Colonic mucosa (tissue), 4 donors: Measurements from ENCODE around the gene PDZD2. TPM values are rescaled to one million over a fixed set of nuclear protein-coding genes. Genes with fewer than 3 reads are reported as not detected.

Experiments
- DNase-seq: peaks from one replicate; pipeline ENCODE4 v3.0.0-alpha.2; 2020
- H3K27ac ChIP-seq: fragments of 200-600 bp; one replicate; pipeline ENCODE4 v1.8.0; 2021
- H3K27me3 ChIP-seq: fragments of 200-600 bp; one replicate; pipeline ENCODE4 v1.8.0; 2021
- H3K36me3 ChIP-seq: fragments of 200-600 bp; one replicate; pipeline ENCODE4 v1.8.0; 2021
- H3K4me1 ChIP-seq: fragments of 200-600 bp; one replicate; pipeline ENCODE4 v1.8.0; 2021; ENCODE audit warnings: mild to moderate bottlenecking
- H3K4me3 ChIP-seq: fragments of 200-600 bp; one replicate; pipeline ENCODE4 v1.8.0; 2021
- H3K9ac ChIP-seq, 2 donors: one replicate each; pipeline ENCODE4 v1.7.0; 2013; ENCODE audit warnings: control low read depth in 2 of 2, low read depth in 2 of 2, low read length in 2 of 2
- H3K9me3 ChIP-seq: fragments of 200-600 bp; one replicate; pipeline ENCODE4 v1.8.0; 2021
- intact Hi-C: fragments of 100-400 bp; cut with DNase I; formaldehyde crosslinking; loops from one replicate; pipeline ENCODE4 v1.14.1; 2022
- total RNA-seq, 2 donors: library from RNA; stranded (reverse); fragmentation: NEBNext Ultra II Directional in 1 of 2; extraction: Animal tissue kit (Norgen Biotek cat#: 25700) in 1 of 2; gene quantifications; one replicate each; pipeline ENCODE4 v1.2.1, GENCODE V29; 2021
- TF ChIP-seq, protein P1 (sequence below): fragments of 200-600 bp; IDR thresholded peaks from one replicate; pipeline ENCODE4 v1.8.0; 2022; ENCODE audit warnings: antibody characterized with exemption, mild to moderate bottlenecking
- donor health status: healthy.
- donor health status: DM: no; HTN: no; CAD: no.
- donor health status: DM: no; HTN: no; CAD: no.

PDZD2 gene
- total RNA-seq, 2 donors from 2014 or later: 1.8 to 2.3 TPM

DNA sequence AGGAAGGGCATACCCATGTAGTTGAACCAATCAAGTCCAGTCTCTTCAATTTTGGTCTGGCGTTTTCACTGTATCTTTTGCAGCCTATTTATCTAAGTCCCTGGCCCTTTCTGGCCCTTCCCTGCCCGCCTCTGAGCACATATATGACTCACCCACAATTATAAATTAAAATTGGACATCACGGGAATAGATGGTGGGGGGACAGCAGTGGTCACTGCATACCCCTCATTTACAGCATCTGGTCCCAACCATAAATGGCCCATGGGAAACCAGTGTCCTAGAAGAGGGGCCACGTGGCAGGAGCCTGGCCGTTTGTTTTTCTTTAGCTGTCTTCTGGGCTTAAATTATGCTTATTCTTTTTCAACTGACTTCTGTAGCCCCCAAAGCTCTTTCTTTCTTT, 69.2 kb downstream of the PDZD2 start:
- no peaks in the 10 kb centered on the region for H3K36me3 ChIP-seq
- H3K9ac ChIP-seq: no peak overlapping the region
- intact Hi-C loops: no loop called here
- H3K27me3 ChIP-seq: no peaks in the 10 kb centered on the region
- H3K4me1 ChIP-seq: no peaks in the 10 kb centered on the region
- no peak overlapping the region for H3K4me3 ChIP-seq
- DNase-seq: no peak
- TF ChIP-seq, protein P1, sequence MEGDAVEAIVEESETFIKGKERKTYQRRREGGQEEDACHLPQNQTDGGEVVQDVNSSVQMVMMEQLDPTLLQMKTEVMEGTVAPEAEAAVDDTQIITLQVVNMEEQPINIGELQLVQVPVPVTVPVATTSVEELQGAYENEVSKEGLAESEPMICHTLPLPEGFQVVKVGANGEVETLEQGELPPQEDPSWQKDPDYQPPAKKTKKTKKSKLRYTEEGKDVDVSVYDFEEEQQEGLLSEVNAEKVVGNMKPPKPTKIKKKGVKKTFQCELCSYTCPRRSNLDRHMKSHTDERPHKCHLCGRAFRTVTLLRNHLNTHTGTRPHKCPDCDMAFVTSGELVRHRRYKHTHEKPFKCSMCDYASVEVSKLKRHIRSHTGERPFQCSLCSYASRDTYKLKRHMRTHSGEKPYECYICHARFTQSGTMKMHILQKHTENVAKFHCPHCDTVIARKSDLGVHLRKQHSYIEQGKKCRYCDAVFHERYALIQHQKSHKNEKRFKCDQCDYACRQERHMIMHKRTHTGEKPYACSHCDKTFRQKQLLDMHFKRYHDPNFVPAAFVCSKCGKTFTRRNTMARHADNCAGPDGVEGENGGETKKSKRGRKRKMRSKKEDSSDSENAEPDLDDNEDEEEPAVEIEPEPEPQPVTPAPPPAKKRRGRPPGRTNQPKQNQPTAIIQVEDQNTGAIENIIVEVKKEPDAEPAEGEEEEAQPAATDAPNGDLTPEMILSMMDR: no peak
- H3K27ac ChIP-seq: no peak overlapping the region
- H3K9me3 ChIP-seq: no peaks in the 10 kb centered on the region

DNA sequence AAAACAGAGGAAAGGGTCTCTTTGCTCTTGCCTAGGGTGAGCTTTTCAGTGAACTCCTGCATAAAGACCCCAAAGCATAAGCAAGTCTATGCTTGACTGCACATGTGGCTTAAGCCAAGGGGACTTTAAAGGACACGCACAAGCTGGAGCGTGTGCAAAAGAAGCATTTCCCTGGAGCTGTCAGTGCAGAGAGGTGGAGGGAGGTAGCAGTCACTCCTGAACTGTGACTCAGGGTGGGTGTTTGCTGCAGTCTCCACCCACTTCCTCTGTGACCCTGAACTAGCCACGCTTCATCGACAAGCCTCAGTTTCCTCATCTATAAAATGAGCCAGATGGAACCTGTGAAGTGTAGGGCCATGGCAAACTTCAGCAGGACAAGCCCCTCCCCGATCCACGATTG, 72.4 kb downstream of the PDZD2 start:
- no peak overlapping the region for H3K9ac ChIP-seq
- intact Hi-C loops: no loop called here
- H3K27me3 ChIP-seq: no peaks in the 10 kb centered on the region
- H3K9me3 ChIP-seq: no peaks in the 10 kb centered on the region
- H3K27ac ChIP-seq: no peak overlapping the region
- H3K4me1 ChIP-seq: no peaks in the 10 kb centered on the region
- H3K4me3 ChIP-seq: no peak overlapping the region
- DNase-seq: no peak
- no peaks in the 10 kb centered on the region for H3K36me3 ChIP-seq
- TF ChIP-seq, protein P1: no peak

DNA sequence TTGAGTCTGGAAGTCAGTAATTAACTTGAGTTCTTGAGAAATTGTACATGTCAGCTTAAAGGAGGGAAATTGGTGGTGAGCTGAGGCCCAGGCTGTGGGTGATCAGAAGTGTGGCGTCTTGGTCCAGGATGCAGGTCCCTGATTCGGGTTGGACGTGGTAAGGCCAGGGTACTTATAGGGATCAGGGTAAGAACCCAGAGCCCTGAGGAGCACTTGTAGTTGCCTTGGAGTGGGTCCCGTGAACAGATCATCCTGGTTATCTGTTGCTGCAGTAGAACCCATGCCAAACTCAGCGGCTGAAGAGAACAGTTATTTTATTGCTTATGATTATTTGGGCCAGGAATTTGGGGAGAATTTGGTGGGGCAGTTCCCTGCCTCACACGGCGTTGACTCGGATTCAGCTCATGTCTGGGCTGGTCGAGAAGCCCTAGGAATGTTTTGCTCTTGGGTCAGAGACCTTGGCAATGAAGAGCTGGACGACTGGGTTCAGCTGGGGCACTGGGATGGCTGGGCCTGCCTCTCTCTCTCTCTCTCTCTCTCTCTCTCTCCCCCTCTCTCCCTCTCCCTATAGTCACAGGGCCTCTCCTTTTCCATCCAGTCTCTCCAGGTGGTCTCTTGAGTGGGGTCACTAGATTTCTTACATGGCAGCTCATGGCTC, 73.1 kb downstream of the PDZD2 start:
- H3K27ac ChIP-seq: no peak overlapping the region
- H3K4me3 ChIP-seq: no peak overlapping the region
- no peaks in the 10 kb centered on the region for H3K9me3 ChIP-seq
- H3K27me3 ChIP-seq: no peaks in the 10 kb centered on the region
- intact Hi-C loops: no loop called here
- H3K36me3 ChIP-seq: no peaks in the 10 kb centered on the region
- no peak overlapping the region for H3K9ac ChIP-seq
- H3K4me1 ChIP-seq: no peaks in the 10 kb centered on the region
- no peak for DNase-seq
- TF ChIP-seq, protein P1: no peak

DNA sequence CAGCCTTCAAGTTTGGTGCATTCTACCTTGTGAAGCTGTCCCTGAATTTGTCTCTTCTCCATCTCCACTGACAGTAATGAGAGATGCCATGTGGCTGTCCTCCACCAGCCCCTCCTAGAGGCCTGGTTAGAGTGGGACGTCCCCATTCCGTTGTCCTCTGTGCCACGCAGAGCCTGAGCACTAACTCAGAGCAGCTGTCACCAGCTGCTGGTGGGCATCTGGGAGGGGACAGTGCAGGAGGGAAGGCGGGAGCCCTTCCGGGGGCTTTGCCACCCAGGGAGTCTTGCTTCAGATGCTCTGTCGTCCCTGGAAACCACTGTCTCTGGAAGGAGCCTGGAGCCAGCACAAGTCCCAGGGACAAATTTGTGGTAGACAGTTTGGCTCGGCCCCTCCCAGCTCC, 78.6 kb downstream of the PDZD2 start:
- no peaks in the 10 kb centered on the region for H3K27me3 ChIP-seq

DNA sequence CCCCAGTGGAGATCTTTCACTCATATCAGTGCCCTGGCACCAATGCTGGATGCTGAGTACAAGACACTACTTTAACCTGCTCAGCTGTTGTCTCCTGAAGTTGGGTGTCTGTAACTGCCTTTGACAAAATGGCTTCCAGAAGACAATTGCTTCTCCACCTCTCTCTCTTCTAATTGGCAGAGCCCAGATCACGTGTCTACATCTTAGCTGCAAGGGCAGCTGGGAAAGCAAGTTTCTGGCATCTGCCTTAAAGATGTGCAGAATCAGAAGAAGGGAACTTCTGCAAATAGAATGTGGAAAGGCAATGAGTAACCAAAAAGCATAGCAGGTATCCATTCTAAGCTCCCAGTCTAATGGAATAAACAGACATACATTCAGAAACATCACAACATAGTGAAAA, 81.1 kb downstream of the PDZD2 start:
- Histone ChIP-seq H3K4me3 (no peak overlapping the region), H3K36me3 (no peaks in the 10 kb centered on the region), H3K9me3 (no peaks in the 10 kb centered on the region), H3K4me1 (no peaks in the 10 kb centered on the region), H3K27ac (no peak overlapping the region), H3K27me3 (no peaks in the 10 kb centered on the region), H3K9ac (no peak overlapping the region)
- intact Hi-C loops: no loop called here
- DNase-seq: no peak
- TF ChIP-seq, protein P1: no peak

More for the DNA sequence above, 78.6 kb downstream of the PDZD2 start:
- no peak for DNase-seq
- Histone ChIP-seq H3K4me1 (no peaks in the 10 kb centered on the region), H3K27ac (no peak overlapping the region), H3K4me3 (no peak overlapping the region), H3K36me3 (no peaks in the 10 kb centered on the region), H3K9ac (no peak overlapping the region), H3K9me3 (no peaks in the 10 kb centered on the region)
- TF ChIP-seq, protein P1: no peak
- intact Hi-C loops: no loop called here
